Motor neuron (in vitro differentiated cells): ENCODE data around the gene RBP3. TPM values are rescaled to one million over a fixed set of nuclear protein-coding genes. Genes with fewer than 3 reads are reported as not detected.

Source experiments
- ATAC-seq, 8 experiments: fragments of 200-7000 bp; cut with Tn5 transposase; replicated peaks in 6 of 8; 2 replicates each; pipeline ENCODE4 v1.8.0; 2021; ENCODE audit warnings: mild to moderate bottlenecking in 8 of 8, moderate library complexity in 8 of 8
- H3K27ac ChIP-seq, 2 donors: fragments of 250-450 bp; sonication (Bioruptor Pico); 2 replicates each; pipeline ENCODE4 v1.9.0; 2021; ENCODE audit warnings: antibody characterized with exemption in 2 of 2, mild to moderate bottlenecking in 2 of 2, moderate library complexity in 1 of 2
- H3K4me1 ChIP-seq, 2 donors: fragments of 250-450 bp; sonication (Bioruptor Pico); replicated peaks in 1 of 2; 2 replicates each; pipeline ENCODE4 v1.6.1; 2021; ENCODE audit warnings: antibody characterized with exemption in 2 of 2, mild to moderate bottlenecking in 2 of 2, moderate library complexity in 1 of 2
- H3K4me3 ChIP-seq, 5 donors: fragments of 250-450 bp; sonication (Bioruptor Pico); 2 replicates each; pipeline ENCODE4 v1.9.0; 2021; ENCODE audit warnings: antibody characterized with exemption in 5 of 5, mild to moderate bottlenecking in 5 of 5, moderate library complexity in 4 of 5
- WGBS, 10 experiments: fragments of 450-650 bp; shearing (Covaris generic); methylation state at CpG; one replicate each; pipeline ENCODE4 v1.0.0; 2022; 5-methylcytosine and 5-hydroxymethylcytosine counted together
- in situ Hi-C, 9 experiments: fragments of 400-800 bp; cut with MboI; loops; one replicate each; pipeline ENCODE4 v1.15.0; 2021; ENCODE audit warnings: low sequenced_read_pairs in 9 of 9, low pct_unique_long_range_greater_than_20kb in 2 of 9; ENCODE audit not compliant: unreplicated experiment in 9 of 9
- total RNA-seq, 8 experiments: library from RNA; unstranded; fragments of 300-600 nt; gene quantifications; 2 replicates each; pipeline versions ENCODE4 v1.2.3 to v1.2.4, GENCODE V29; 2022

The RBP3 gene
- under 1 TPM in 6 of 8 experiments, not detected in 2; under 0.01 to 0.28 (median 0.07) TPM for total RNA-seq

- ATAC-seq, result no peak
- WGBS, 10 experiments, result 60 to 100% (median 87%) methylated on average over 1 to 3 of the region's 5 CpGs; no CpG with 5 or more reads in 3 of the 10 experiments
- no peaks in the 10 kb centered on the region for H3K4me1 ChIP-seq
- H3K4me3 ChIP-seq, result no peak within 1 kb of the TSS
- H3K27ac ChIP-seq, result no peak within 1 kb of the TSS
- in situ Hi-C loops, result no loop called here
Observed at GRCh38 chr10:47348138-47348651, at the start of gene RBP3. TSS of gene RBP3 (plus strand) at chr10:47348363. CDS start at chr10:47348485, 122 bp downstream.

GRCh38 chr10:47298715-47299114 lies 49.4 kb upstream of the RBP3 start:
- Histone ChIP-seq H3K4me3 (no peak overlapping the region), H3K4me1 (no peaks in the 10 kb centered on the region), H3K27ac (no peak overlapping the region)
- WGBS, 10 experiments, result 50 to 100% (median 82%) methylated on average over 1 of the region's 1 CpG; no CpG with 5 or more reads in 4 of the 10 experiments
- no peak for ATAC-seq
- in situ Hi-C loops, result no loop called here

- Histone ChIP-seq H3K27ac (no peak within 1 kb of the TSS), H3K4me3 (peak within 1 kb of the TSS; percentile 24 to 36 (median 29)), H3K4me1 (no peaks in the 10 kb centered on the region)
- WGBS, 10 experiments, result 0 to 50% (median 40%) methylated on average over 1 to 6 of the region's 64 CpGs; no CpG with 5 or more reads in 3 of the 10 experiments
- in situ Hi-C loops, result loop anchor here in 4 of 9 experiments (10.0 to 25.0 kb wide), 3 partner anchors 245 to 275 kb away; no protein-coding TSS in a partner anchor
- ATAC-seq, result peak; percentile 29 to 78 (median 63)
Observed at GRCh38 chr10:47299611-47300428, 48.3 kb upstream of the RBP3 start, which contains the start of gene GDF10. TSS of gene GDF10 (plus strand) at chr10:47300197. CDS start at chr10:47300652, 455 bp downstream.

- Histone ChIP-seq H3K4me3 (peak overlapping the region; percentile 24 to 36 (median 29)), H3K27ac (no peak overlapping the region), H3K4me1 (no peaks in the 10 kb centered on the region)
- in situ Hi-C loops, result loop anchor here in 4 of 9 experiments (10.0 to 25.0 kb wide), 3 partner anchors 246 to 276 kb away; no protein-coding TSS in a partner anchor
- 10% methylated on average over 4 of the region's 57 CpGs; no CpG with 5 or more reads in 9 of the 10 experiments for WGBS, 10 experiments
- peak; percentile 20 to 68 (median 39) for ATAC-seq
Observed at GRCh38 chr10:47300429-47300931, 47.7 kb upstream of the RBP3 start.

GRCh38 chr10:47301833-47302232 lies 46.3 kb upstream of the RBP3 start:
- in situ Hi-C loops, result loop anchor here in 4 of 9 experiments (10.0 to 25.0 kb wide), 3 partner anchors 247 to 277 kb away; no protein-coding TSS in a partner anchor
- Histone ChIP-seq H3K27ac (no peak overlapping the region), H3K4me1 (no peaks in the 10 kb centered on the region), H3K4me3 (no peak overlapping the region)
- 20 to 90% (median 78%) methylated on average over 1 to 2 of the region's 2 CpGs; no CpG with 5 or more reads in 3 of the 10 experiments for WGBS, 10 experiments
- ATAC-seq, result no peak

GRCh38 chr10:47303105-47303504 lies 45.1 kb upstream of the RBP3 start:
- 50 to 100% (median 80%) methylated on average over 1 to 6 of the region's 7 CpGs; no CpG with 5 or more reads in 2 of the 10 experiments for WGBS, 10 experiments
- H3K4me3 ChIP-seq, result no peak overlapping the region
- H3K27ac ChIP-seq, result no peak overlapping the region
- no peak for ATAC-seq
- in situ Hi-C loops, result loop anchor here in 4 of 9 experiments (10.0 to 25.0 kb wide), 3 partner anchors 248 to 278 kb away; no protein-coding TSS in a partner anchor
- H3K4me1 ChIP-seq, result no peaks in the 10 kb centered on the region

GRCh38 chr10:47303866-47304265 lies 44.3 kb upstream of the RBP3 start:
- Histone ChIP-seq H3K4me3 (no peak overlapping the region), H3K27ac (no peak overlapping the region), H3K4me1 (no peaks in the 10 kb centered on the region)
- 40 to 100% (median 66%) methylated on average over 1 to 3 of the region's 6 CpGs; no CpG with 5 or more reads in 2 of the 10 experiments for WGBS, 10 experiments
- in situ Hi-C loops, result loop anchor here in 4 of 9 experiments (10.0 to 25.0 kb wide), 3 partner anchors 249 to 279 kb away; no protein-coding TSS in a partner anchor
- no peak for ATAC-seq

- in situ Hi-C loops, result loop anchor here in 4 of 9 experiments (10.0 to 25.0 kb wide), 3 partner anchors 251 to 281 kb away; no protein-coding TSS in a partner anchor
- 40 to 80% (median 52%) methylated on average over 1 to 2 of the region's 2 CpGs; no CpG with 5 or more reads in 4 of the 10 experiments for WGBS, 10 experiments
- ATAC-seq, result no peak
Observed at GRCh38 chr10:47305566-47305965, 42.6 kb upstream of the RBP3 start.

GRCh38 chr10:47306387-47307210 lies 41.6 kb upstream of the RBP3 start:
- Histone ChIP-seq H3K27ac (no peak overlapping the region), H3K4me1 (no peaks in the 10 kb centered on the region)

More at GRCh38 chr10:47305566-47305965, 42.6 kb upstream of the RBP3 start:
- no peak overlapping the region for H3K4me3 ChIP-seq
- H3K27ac ChIP-seq, result no peak overlapping the region
- H3K4me1 ChIP-seq, result no peaks in the 10 kb centered on the region

GRCh38 chr10:47307381-47307780 lies 40.8 kb upstream of the RBP3 start:
- no peaks in the 10 kb centered on the region for H3K4me1 ChIP-seq
- H3K4me3 ChIP-seq, result no peak overlapping the region
- no peak for ATAC-seq
- H3K27ac ChIP-seq, result no peak overlapping the region
- in situ Hi-C loops, result loop anchor here in 4 of 9 experiments (10.0 to 25.0 kb wide), 3 partner anchors 253 to 283 kb away; no protein-coding TSS in a partner anchor
- WGBS, 10 experiments, result 26 to 93% (median 71%) methylated on average over 2 to 3 of the region's 3 CpGs; no CpG with 5 or more reads in 2 of the 10 experiments

More at GRCh38 chr10:47306387-47307210, 41.6 kb upstream of the RBP3 start:
- no peak overlapping the region for H3K4me3 ChIP-seq
- in situ Hi-C loops, result loop anchor here in 4 of 9 experiments (10.0 to 25.0 kb wide), 3 partner anchors 252 to 282 kb away; no protein-coding TSS in a partner anchor
- WGBS, 10 experiments, result 20 to 89% (median 70%) methylated on average over 1 to 5 of the region's 10 CpGs
- ATAC-seq, result no peak

GRCh38 chr10:47308775-47309174 lies 39.4 kb upstream of the RBP3 start:
- H3K4me3 ChIP-seq, result no peak overlapping the region
- WGBS, 10 experiments, result 36 to 100% (median 81%) methylated on average over 1 to 8 of the region's 9 CpGs; no CpG with 5 or more reads in 3 of the 10 experiments
- in situ Hi-C loops, result loop anchor here in 4 of 9 experiments (10.0 to 25.0 kb wide), 3 partner anchors 254 to 284 kb away; no protein-coding TSS in a partner anchor
- H3K27ac ChIP-seq, result no peak overlapping the region
- no peak for ATAC-seq
- H3K4me1 ChIP-seq, result no peaks in the 10 kb centered on the region
